ENCODE data around the gene GRK3.

GRK3 gene

GRCh38 chr22:25540908-25541660 is 23.4 kb upstream of the GRK3 start:
- no peaks in the 10 kb centered on the region for H3K36me3 ChIP-seq (replicated peaks in 1 of 2; ENCODE audit: control insufficient read depth in 2 of 2, insufficient read depth in 2 of 2, low read length in 2 of 2)
- no peak overlapping the region for H2BK15ac ChIP-seq (ENCODE audit: low read length)
- H2AFZ ChIP-seq (ENCODE audit: low read length) = no peak overlapping the region
- DNase-seq (ENCODE audit: low spot score) = no peak
- no CpG with 5 or more reads among the region's 4 CpGs for WGBS, 2 donors (ENCODE audit: extremely low coverage in 2 of 2, insufficient read length in 2 of 2, insufficient replicate concordance in 1 of 2)
- no peak overlapping the region for H3K23ac ChIP-seq (ENCODE audit: low read depth, low read length, poor library complexity)
- H3K18ac ChIP-seq (ENCODE audit: low read length) = no peak overlapping the region
- H3K79me1 ChIP-seq (ENCODE audit: low read depth, low read length) = no peaks in the 10 kb centered on the region
- H3K27me3 ChIP-seq (ENCODE audit: control insufficient read depth in 3 of 3, insufficient read depth in 3 of 3, low read depth in 1 of 3, low read length in 3 of 3) = no peaks in the 10 kb centered on the region
- peak overlapping the region in 1 of 2 donors; percentile 1 for H3K4me3 ChIP-seq (ENCODE audit: low read length in 2 of 2)
- H3K9ac ChIP-seq (ENCODE audit: low read depth, low read length, poor library complexity) = no peak overlapping the region
- no peak overlapping the region for H2AK5ac ChIP-seq (ENCODE audit: low read depth, low read length)
- no peak overlapping the region for H3K4ac ChIP-seq (ENCODE audit: low read length)
- H2BK120ac ChIP-seq (ENCODE audit: low read depth, low read length) = no peak overlapping the region
- no peak overlapping the region for H2BK5ac ChIP-seq (ENCODE audit: low read length)
- peaks cover 0 to 6% of the 10 kb centered on the region in 2 donors for H3K4me1 ChIP-seq (ENCODE audit: control insufficient read depth in 2 of 2, insufficient read depth in 1 of 2, low read depth in 1 of 2, low read length in 2 of 2)
- no peaks in the 10 kb centered on the region for H3K9me3 ChIP-seq (replicated peaks in 1 of 2; ENCODE audit: control insufficient read depth in 2 of 2, insufficient read depth in 1 of 2, low read depth in 1 of 2, low read length in 2 of 2)
- no peak overlapping the region for H4K8ac ChIP-seq (ENCODE audit: low read depth, low read length)
- H3K27ac ChIP-seq (replicated peaks; ENCODE audit: low read length) = no peak overlapping the region
- no peak overlapping the region for H3K14ac ChIP-seq (ENCODE audit: low read length)
- H2BK12ac ChIP-seq (ENCODE audit: low read length) = no peak overlapping the region
- no peak overlapping the region for H3K4me2 ChIP-seq (ENCODE audit: insufficient read depth, low read length, poor library complexity, severe bottlenecking)
- H4K91ac ChIP-seq (ENCODE audit: low read depth, low read length, poor library complexity) = no peak overlapping the region

GRCh38 chr22:25542191-25542590 is 22.3 kb upstream of the GRK3 start:
- no peak for DNase-seq (ENCODE audit: low spot score)
- Histone ChIP-seq H3K4ac (ENCODE audit: low read length) (no peak overlapping the region), H2AFZ (ENCODE audit: low read length) (no peak overlapping the region), H3K23ac (ENCODE audit: low read depth, low read length, poor library complexity) (no peak overlapping the region), H4K91ac (ENCODE audit: low read depth, low read length, poor library complexity) (no peak overlapping the region), H3K14ac (ENCODE audit: low read length) (no peak overlapping the region), H3K79me1 (ENCODE audit: low read depth, low read length) (no peaks in the 10 kb centered on the region), H3K4me2 (ENCODE audit: insufficient read depth, low read length, poor library complexity, severe bottlenecking) (no peak overlapping the region), H3K9me3 (replicated peaks in 1 of 2; ENCODE audit: control insufficient read depth in 2 of 2, insufficient read depth in 1 of 2, low read depth in 1 of 2, low read length in 2 of 2) (no peaks in the 10 kb centered on the region), H2BK15ac (ENCODE audit: low read length) (no peak overlapping the region), H2BK5ac (ENCODE audit: low read length) (no peak overlapping the region), H2BK120ac (ENCODE audit: low read depth, low read length) (no peak overlapping the region), H4K8ac (ENCODE audit: low read depth, low read length) (no peak overlapping the region), H3K27ac (replicated peaks; ENCODE audit: low read length) (no peak overlapping the region), H3K18ac (ENCODE audit: low read length) (no peak overlapping the region), H3K27me3 (ENCODE audit: control insufficient read depth in 3 of 3, insufficient read depth in 3 of 3, low read depth in 1 of 3, low read length in 3 of 3) (no peaks in the 10 kb centered on the region), H2BK12ac (ENCODE audit: low read length) (no peak overlapping the region), H2AK5ac (ENCODE audit: low read depth, low read length) (no peak overlapping the region), H3K36me3 (replicated peaks in 1 of 2; ENCODE audit: control insufficient read depth in 2 of 2, insufficient read depth in 2 of 2, low read length in 2 of 2) (no peaks in the 10 kb centered on the region), H3K4me3 (ENCODE audit: low read length in 2 of 2) (no peak overlapping the region), H3K9ac (ENCODE audit: low read depth, low read length, poor library complexity) (no peak overlapping the region), H3K4me1 (ENCODE audit: control insufficient read depth in 2 of 2, insufficient read depth in 1 of 2, low read depth in 1 of 2, low read length in 2 of 2) (peaks cover 0 to 6% of the 10 kb centered on the region in 2 donors)
- WGBS, 2 donors (ENCODE audit: extremely low coverage in 2 of 2, insufficient read length in 2 of 2, insufficient replicate concordance in 1 of 2) = no CpG with 5 or more reads among the region's 1 CpG

GRCh38 chr22:25542720-25543402 is 21.6 kb upstream of the GRK3 start:
- Histone ChIP-seq H3K9me3 (replicated peaks in 1 of 2; ENCODE audit: control insufficient read depth in 2 of 2, insufficient read depth in 1 of 2, low read depth in 1 of 2, low read length in 2 of 2) (no peaks in the 10 kb centered on the region), H4K91ac (ENCODE audit: low read depth, low read length, poor library complexity) (no peak overlapping the region), H2BK12ac (ENCODE audit: low read length) (no peak overlapping the region), H3K23ac (ENCODE audit: low read depth, low read length, poor library complexity) (no peak overlapping the region), H3K27me3 (ENCODE audit: control insufficient read depth in 3 of 3, insufficient read depth in 3 of 3, low read depth in 1 of 3, low read length in 3 of 3) (no peaks in the 10 kb centered on the region), H3K36me3 (replicated peaks in 1 of 2; ENCODE audit: control insufficient read depth in 2 of 2, insufficient read depth in 2 of 2, low read length in 2 of 2) (no peaks in the 10 kb centered on the region), H3K27ac (replicated peaks; ENCODE audit: low read length) (no peak overlapping the region), H3K18ac (ENCODE audit: low read length) (no peak overlapping the region), H3K9ac (ENCODE audit: low read depth, low read length, poor library complexity) (no peak overlapping the region), H3K4ac (ENCODE audit: low read length) (no peak overlapping the region), H2AK5ac (ENCODE audit: low read depth, low read length) (no peak overlapping the region), H3K4me2 (ENCODE audit: insufficient read depth, low read length, poor library complexity, severe bottlenecking) (no peak overlapping the region), H3K4me1 (ENCODE audit: control insufficient read depth in 2 of 2, insufficient read depth in 1 of 2, low read depth in 1 of 2, low read length in 2 of 2) (peaks cover 0 to 6% of the 10 kb centered on the region in 2 donors), H2BK15ac (ENCODE audit: low read length) (no peak overlapping the region), H2BK120ac (ENCODE audit: low read depth, low read length) (no peak overlapping the region), H3K14ac (ENCODE audit: low read length) (no peak overlapping the region), H2BK5ac (ENCODE audit: low read length) (no peak overlapping the region), H4K8ac (ENCODE audit: low read depth, low read length) (no peak overlapping the region), H3K79me1 (ENCODE audit: low read depth, low read length) (no peaks in the 10 kb centered on the region), H2AFZ (ENCODE audit: low read length) (no peak overlapping the region), H3K4me3 (ENCODE audit: low read length in 2 of 2) (no peak overlapping the region)
- no peak for DNase-seq (ENCODE audit: low spot score)
- WGBS, 2 donors (ENCODE audit: extremely low coverage in 2 of 2, insufficient read length in 2 of 2, insufficient replicate concordance in 1 of 2) = 100% methylated on average over 2 of the region's 6 CpGs; no CpG with 5 or more reads in 1 of the 2 donors

- Histone ChIP-seq H3K23ac (ENCODE audit: low read depth, low read length, poor library complexity) (no peak overlapping the region), H2AFZ (ENCODE audit: low read length) (no peak overlapping the region), H2BK120ac (ENCODE audit: low read depth, low read length) (no peak overlapping the region), H2BK5ac (ENCODE audit: low read length) (no peak overlapping the region), H3K79me1 (ENCODE audit: low read depth, low read length) (no peaks in the 10 kb centered on the region), H3K27ac (replicated peaks; ENCODE audit: low read length) (no peak overlapping the region), H3K4me1 (ENCODE audit: control insufficient read depth in 2 of 2, insufficient read depth in 1 of 2, low read depth in 1 of 2, low read length in 2 of 2) (peaks cover 0 to 6% of the 10 kb centered on the region in 2 donors), H3K4ac (ENCODE audit: low read length) (no peak overlapping the region), H2AK5ac (ENCODE audit: low read depth, low read length) (no peak overlapping the region), H2BK15ac (ENCODE audit: low read length) (no peak overlapping the region), H3K4me3 (ENCODE audit: low read length in 2 of 2) (no peak overlapping the region), H3K27me3 (ENCODE audit: control insufficient read depth in 3 of 3, insufficient read depth in 3 of 3, low read depth in 1 of 3, low read length in 3 of 3) (no peaks in the 10 kb centered on the region), H3K4me2 (ENCODE audit: insufficient read depth, low read length, poor library complexity, severe bottlenecking) (no peak overlapping the region), H3K36me3 (replicated peaks in 1 of 2; ENCODE audit: control insufficient read depth in 2 of 2, insufficient read depth in 2 of 2, low read length in 2 of 2) (no peaks in the 10 kb centered on the region), H3K18ac (ENCODE audit: low read length) (no peak overlapping the region), H3K9me3 (replicated peaks in 1 of 2; ENCODE audit: control insufficient read depth in 2 of 2, insufficient read depth in 1 of 2, low read depth in 1 of 2, low read length in 2 of 2) (no peaks in the 10 kb centered on the region), H4K91ac (ENCODE audit: low read depth, low read length, poor library complexity) (no peak overlapping the region), H3K14ac (ENCODE audit: low read length) (no peak overlapping the region), H4K8ac (ENCODE audit: low read depth, low read length) (no peak overlapping the region), H2BK12ac (ENCODE audit: low read length) (no peak overlapping the region), H3K9ac (ENCODE audit: low read depth, low read length, poor library complexity) (no peak overlapping the region)
- WGBS, 2 donors (ENCODE audit: extremely low coverage in 2 of 2, insufficient read length in 2 of 2, insufficient replicate concordance in 1 of 2) = no CpG with 5 or more reads among the region's 3 CpGs
- DNase-seq (ENCODE audit: low spot score) = no peak
These were observed 19.3 kb upstream of the GRK3 start for GRCh38 chr22:25545146-25545545.

All from neuronal stem cell (in vitro differentiated cells).